Measurements from ENCODE around the gene ELP4.

DNA sequence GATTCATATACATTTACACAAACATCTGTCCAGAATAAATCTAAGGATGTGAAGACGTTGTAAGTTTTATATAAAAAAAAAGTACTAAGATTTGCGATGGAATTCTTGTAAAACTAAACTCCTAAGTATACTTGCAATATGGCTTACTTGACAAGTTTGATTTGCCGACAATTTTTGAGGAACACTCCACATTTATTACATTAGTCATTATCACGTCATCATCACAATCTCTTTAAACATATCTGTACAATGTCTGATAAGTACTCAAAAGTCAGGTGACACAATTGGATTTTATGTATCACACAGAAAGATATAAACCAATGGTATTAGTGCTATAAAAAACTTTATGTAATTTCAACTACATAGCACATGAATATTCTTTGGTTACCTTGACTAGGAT, 30.5 kb upstream of the ELP4 start:
- TF ChIP-seq POLR2A (IDR thresholded peaks at IDR 0.05; ENCODE audit: extremely low read depth, insufficient read length) = no peak
- TF ChIP-seq, protein P1, sequence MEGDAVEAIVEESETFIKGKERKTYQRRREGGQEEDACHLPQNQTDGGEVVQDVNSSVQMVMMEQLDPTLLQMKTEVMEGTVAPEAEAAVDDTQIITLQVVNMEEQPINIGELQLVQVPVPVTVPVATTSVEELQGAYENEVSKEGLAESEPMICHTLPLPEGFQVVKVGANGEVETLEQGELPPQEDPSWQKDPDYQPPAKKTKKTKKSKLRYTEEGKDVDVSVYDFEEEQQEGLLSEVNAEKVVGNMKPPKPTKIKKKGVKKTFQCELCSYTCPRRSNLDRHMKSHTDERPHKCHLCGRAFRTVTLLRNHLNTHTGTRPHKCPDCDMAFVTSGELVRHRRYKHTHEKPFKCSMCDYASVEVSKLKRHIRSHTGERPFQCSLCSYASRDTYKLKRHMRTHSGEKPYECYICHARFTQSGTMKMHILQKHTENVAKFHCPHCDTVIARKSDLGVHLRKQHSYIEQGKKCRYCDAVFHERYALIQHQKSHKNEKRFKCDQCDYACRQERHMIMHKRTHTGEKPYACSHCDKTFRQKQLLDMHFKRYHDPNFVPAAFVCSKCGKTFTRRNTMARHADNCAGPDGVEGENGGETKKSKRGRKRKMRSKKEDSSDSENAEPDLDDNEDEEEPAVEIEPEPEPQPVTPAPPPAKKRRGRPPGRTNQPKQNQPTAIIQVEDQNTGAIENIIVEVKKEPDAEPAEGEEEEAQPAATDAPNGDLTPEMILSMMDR (IDR thresholded peaks at IDR 0.05; ENCODE audit: low read depth, low read length) = no peak
- TF ChIP-seq, protein P2, sequence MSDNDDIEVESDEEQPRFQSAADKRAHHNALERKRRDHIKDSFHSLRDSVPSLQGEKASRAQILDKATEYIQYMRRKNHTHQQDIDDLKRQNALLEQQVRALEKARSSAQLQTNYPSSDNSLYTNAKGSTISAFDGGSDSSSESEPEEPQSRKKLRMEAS (IDR thresholded peaks at IDR 0.05; ENCODE audit: low read depth, low read length) = no peak

Measured in NB4 (cell line).